Right hindlimb (tissue), 1 donor: ENCODE results near the gene IL15RA.
A peak's percentile ranks its signal among the peaks of the same experiment; 100 is the strongest.
"Not testable (repeated sequence)": the region's sequence is repeated elsewhere in the genome, so short reads cannot be mapped to it uniquely, and the experiment has no call there.

Experiments used
- DNase-seq: peaks from one replicate; pipeline ENCODE4 v3.0.0-alpha.2; 2018

IL15RA gene

GRCh38 chr10:6005856-6006395 is 28.6 kb upstream of the IL15RA start:
- DNase-seq: no peak

GRCh38 chr10:6005161-6005804 is 27.9 kb upstream of the IL15RA start:
- not testable (repeated sequence) for DNase-seq

- no peak for DNase-seq
Measured at GRCh38 chr10:6002809-6003510, 25.6 kb upstream of the IL15RA start.

- no peak for DNase-seq
Measured at GRCh38 chr10:5999440-6000165, 22.3 kb upstream of the IL15RA start.

- DNase-seq: no peak
Measured at GRCh38 chr10:5996696-5997095, 19.4 kb upstream of the IL15RA start.

GRCh38 chr10:5992398-5992797 is 15.1 kb upstream of the IL15RA start:
- DNase-seq: no peak

- DNase-seq: no peak
Measured at GRCh38 chr10:5991708-5992107, 14.4 kb upstream of the IL15RA start.

- no peak for DNase-seq
Measured at GRCh38 chr10:5989756-5990155, 12.4 kb upstream of the IL15RA start.

GRCh38 chr10:5988336-5988920 is 11.1 kb upstream of the IL15RA start:
- DNase-seq: no peak

- DNase-seq: no peak
Measured at GRCh38 chr10:5987747-5988146, 10.4 kb upstream of the IL15RA start.

- no peak for DNase-seq
Measured at GRCh38 chr10:5985029-5985428, 7.7 kb upstream of the IL15RA start.

- DNase-seq: no peak
Measured at GRCh38 chr10:5983774-5984173, 6.4 kb upstream of the IL15RA start.

- DNase-seq: no peak
Measured at GRCh38 chr10:5981529-5981928, 4.2 kb upstream of the IL15RA start.

GRCh38 chr10:5978230-5978489 is 817 bp upstream of the IL15RA start:
- DNase-seq: no peak

GRCh38 chr10:5976512-5977470 is 552 bp downstream of the IL15RA start:
- DNase-seq: peak; percentile 58

- peak; percentile 31 for DNase-seq
Measured at GRCh38 chr10:5975641-5976473, 1.5 kb downstream of the IL15RA start.

- no peak for DNase-seq
Measured at GRCh38 chr10:5973069-5973468, 4.3 kb downstream of the IL15RA start.

GRCh38 chr10:5971886-5972285 is 5.5 kb downstream of the IL15RA start:
- DNase-seq: no peak

GRCh38 chr10:5971315-5971832 is 6.0 kb downstream of the IL15RA start:
- no peak for DNase-seq

GRCh38 chr10:5970527-5970926 is 6.8 kb downstream of the IL15RA start:
- DNase-seq: no peak

- DNase-seq: no peak
Measured at GRCh38 chr10:5970066-5970465, 7.3 kb downstream of the IL15RA start.
